PC-9 (cell line): Measurements from ENCODE around the gene CNPY4. TPM values are rescaled to one million over a fixed set of nuclear protein-coding genes. Genes with fewer than 3 reads are reported as not detected.

Experiments
- BruUV-seq: library from RNA; stranded (reverse); fragments of 400-500 nt; replicated peaks from 2 replicates; lab custom pipeline; 2021; lab: Mats Ljungman, UMichigan
- CTCF ChIA-PET: fragments of 300-600 bp; sonication (Branson Sonifier 250); formaldehyde crosslinking; loops from one replicate; lab custom pipeline; 2022; ENCODE audit warnings: antibody characterized with exemption; lab: Charles Lee
- POLR2A ChIA-PET: fragments of 300-600 bp; sonication (Branson Sonifier 250); formaldehyde crosslinking; loops from one replicate; lab custom pipeline; 2022; ENCODE audit warnings: antibody characterized with exemption; ENCODE audit not compliant: unreplicated experiment; lab: Charles Lee
- DNase-seq, 2 experiments: peaks; one replicate each; pipeline versions ENCODE4 v3.0.0 to v3.0.0-alpha.2; 2015 to 2022; ENCODE audit warnings: mixed read lengths in 1 of 2
- H2AFZ ChIP-seq: fragments of 200-600 bp; sonication (generic); 2 replicates; pipeline ENCODE4 v1.8.1; 2017; ENCODE audit warnings: antibody characterized with exemption
- H3F3A ChIP-seq: fragments of 200-600 bp; sonication (generic); 2 replicates; pipeline ENCODE4 v1.8.1; 2017; ENCODE audit warnings: antibody characterized with exemption, mild to moderate bottlenecking, low read depth; ENCODE audit not compliant: insufficient read depth
- H3K27ac ChIP-seq: fragments of 200-600 bp; sonication (generic); 2 replicates; pipeline ENCODE4 v1.6.1; 2016; ENCODE audit warnings: mixed run types
- H3K27me3 ChIP-seq: fragments of 200-600 bp; sonication (generic); 2 replicates; pipeline ENCODE4 v1.6.1; 2016; ENCODE audit warnings: low read depth, mixed run types; ENCODE audit not compliant: insufficient read depth
- H3K36me3 ChIP-seq: fragments of 200-600 bp; sonication (generic); 2 replicates; pipeline ENCODE4 v1.6.1; 2016; ENCODE audit warnings: low read depth, mixed run types
- H3K4me1 ChIP-seq: fragments of 200-600 bp; sonication (generic); replicated peaks from 2 replicates; pipeline ENCODE4 v1.6.1; 2016; ENCODE audit warnings: mixed run types; ENCODE audit not compliant: insufficient read depth
- H3K4me2 ChIP-seq: fragments of 200-600 bp; sonication (generic); 2 replicates; pipeline ENCODE4 v1.6.1; 2017; ENCODE audit warnings: mixed run types
- H3K4me3 ChIP-seq: fragments of 200-600 bp; sonication (generic); 2 replicates; pipeline ENCODE4 v1.6.1; 2016; ENCODE audit warnings: mixed run types
- H3K79me2 ChIP-seq: fragments of 200-600 bp; sonication (generic); 2 replicates; pipeline ENCODE4 v1.6.1; 2017; ENCODE audit warnings: low read depth, mixed run types
- H3K9me2 ChIP-seq: fragments of 200-600 bp; sonication (generic); 2 replicates; pipeline ENCODE4 v1.8.1; 2017; ENCODE audit warnings: mild to moderate bottlenecking; ENCODE audit not compliant: insufficient read depth
- H3K9me3 ChIP-seq: fragments of 200-600 bp; sonication (generic); 2 replicates; pipeline ENCODE4 v1.8.1; 2016; ENCODE audit warnings: low read depth; ENCODE audit not compliant: insufficient read depth
- H4K20me1 ChIP-seq: fragments of 200-600 bp; sonication (generic); 2 replicates; pipeline ENCODE4 v1.8.1; 2017; ENCODE audit not compliant: insufficient read depth
- EZH2 ChIP-seq: fragments of 200-600 bp; sonication (generic); IDR thresholded peaks from 2 replicates; pipeline ENCODE4 v1.8.0; 2017; ENCODE audit warnings: antibody characterized with exemption, low read depth
- intact Hi-C: fragments of 100-400 bp; cut with micrococcal nuclease; formaldehyde crosslinking; loops from one replicate; pipeline ENCODE4 v1.10.0; 2022; ENCODE audit not compliant: unreplicated experiment
- total RNA-seq: library from RNA; stranded (reverse); gene quantifications from 2 replicates; pipeline ENCODE4 v1.2.3, GENCODE V29; 2021
- TF ChIP-seq, protein P1 (sequence below): fragments of 200-600 bp; sonication (generic); conservative IDR thresholded peaks from 2 replicates; pipeline ENCODE4 v1.6.1; 2017; ENCODE audit warnings: mixed run types, antibody characterized with exemption, mild to moderate bottlenecking, moderate library complexity

The CNPY4 gene
- total RNA-seq, 1 experiment from 2014 or later: 10.3 TPM

DNA sequence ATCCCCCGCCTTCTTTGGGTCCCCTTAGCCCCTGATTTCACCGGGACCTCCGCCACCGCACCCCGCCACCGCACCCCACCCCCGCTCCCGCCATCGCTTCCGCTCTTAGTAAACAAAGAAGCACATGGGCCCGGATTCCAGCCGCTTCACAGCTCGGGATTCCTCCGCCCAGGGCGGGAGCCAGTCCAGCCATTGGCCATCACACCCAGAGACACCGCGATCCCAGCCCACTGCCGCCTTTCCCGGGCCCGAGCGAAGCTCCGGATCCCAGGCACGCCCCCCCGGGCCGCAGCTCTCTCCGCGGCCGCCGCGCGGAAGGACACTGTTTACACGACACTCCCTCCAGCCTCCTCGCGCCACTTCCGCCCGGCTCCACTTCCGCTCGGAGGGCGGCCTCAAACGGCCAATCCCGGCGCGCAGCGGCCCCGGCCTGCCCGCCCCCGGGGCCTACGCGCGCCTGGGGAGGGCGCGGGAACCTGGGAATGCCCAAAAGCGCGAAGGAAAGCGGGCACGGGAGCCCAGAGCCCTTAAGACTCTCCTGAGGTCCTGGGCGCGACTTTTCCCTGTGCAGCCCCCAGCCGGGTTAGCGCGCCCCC lies 18.9 kb upstream of the CNPY4 start:
- intact Hi-C loops: loop anchor here (1.0 to 2.0 kb wide), 4 partner anchors 18 to 329 kb away; partner anchors contain the start of genes CNPY4, MBLAC1, MEPCE and TAF6
- peak; percentile 84 to 96 for DNase-seq

GRCh38 chr7:100101016-100101862 lies 18.2 kb upstream of the CNPY4 start, which contains the start of the genes AP4M1 and MCM7:
Gene AP4M1, plus strand, starts transcription at chr7:100101643. Its CDS starts 72 bp downstream, at chr7:100101715.
Gene MCM7, minus strand, starts transcription at chr7:100101397. Its CDS starts 103 bp downstream, at chr7:100101294.
- no peak for TF ChIP-seq EZH2
- TF ChIP-seq, protein P1, sequence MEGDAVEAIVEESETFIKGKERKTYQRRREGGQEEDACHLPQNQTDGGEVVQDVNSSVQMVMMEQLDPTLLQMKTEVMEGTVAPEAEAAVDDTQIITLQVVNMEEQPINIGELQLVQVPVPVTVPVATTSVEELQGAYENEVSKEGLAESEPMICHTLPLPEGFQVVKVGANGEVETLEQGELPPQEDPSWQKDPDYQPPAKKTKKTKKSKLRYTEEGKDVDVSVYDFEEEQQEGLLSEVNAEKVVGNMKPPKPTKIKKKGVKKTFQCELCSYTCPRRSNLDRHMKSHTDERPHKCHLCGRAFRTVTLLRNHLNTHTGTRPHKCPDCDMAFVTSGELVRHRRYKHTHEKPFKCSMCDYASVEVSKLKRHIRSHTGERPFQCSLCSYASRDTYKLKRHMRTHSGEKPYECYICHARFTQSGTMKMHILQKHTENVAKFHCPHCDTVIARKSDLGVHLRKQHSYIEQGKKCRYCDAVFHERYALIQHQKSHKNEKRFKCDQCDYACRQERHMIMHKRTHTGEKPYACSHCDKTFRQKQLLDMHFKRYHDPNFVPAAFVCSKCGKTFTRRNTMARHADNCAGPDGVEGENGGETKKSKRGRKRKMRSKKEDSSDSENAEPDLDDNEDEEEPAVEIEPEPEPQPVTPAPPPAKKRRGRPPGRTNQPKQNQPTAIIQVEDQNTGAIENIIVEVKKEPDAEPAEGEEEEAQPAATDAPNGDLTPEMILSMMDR: no peak

More for the DNA sequence above, 18.9 kb upstream of the CNPY4 start:
- CTCF ChIA-PET: interaction anchor here (0.6 to 1.8 kb wide), 2 partner anchors 16 to 18 kb away, joined by 3 to 12 read pairs; no protein-coding TSS in a partner anchor
- BruUV-seq: no TSS peak
- H3F3A ChIP-seq: peaks cover 60% of the 10 kb centered on the region
- peak overlapping the region; percentile 94 for H3K4me2 ChIP-seq
- H3K79me2 ChIP-seq: peaks cover 48% of the 10 kb centered on the region
- no peaks in the 10 kb centered on the region for H3K9me3 ChIP-seq
- peaks cover 19% of the 10 kb centered on the region for H3K4me1 ChIP-seq
- peak overlapping the region; percentile 83 for H2AFZ ChIP-seq
- peaks cover 35% of the 10 kb centered on the region for H3K36me3 ChIP-seq
- no peaks in the 10 kb centered on the region for H3K27me3 ChIP-seq
- POLR2A ChIA-PET: interaction anchor here (0.5 to 1.2 kb wide), 9 partner anchors 18 to 960 kb away, joined by 3 to 19 read pairs (median 7); partner anchors contain the start of gene LAMTOR4
- TF ChIP-seq, protein P1: no peak
- TF ChIP-seq EZH2: no peak
- peak overlapping the region; percentile 74 for H3K27ac ChIP-seq
- H3K9me2 ChIP-seq: no peaks in the 10 kb centered on the region
- H4K20me1 ChIP-seq: peaks cover 6% of the 10 kb centered on the region; the same call in 1 of the 2 replicates
- peak overlapping the region; percentile 99 for H3K4me3 ChIP-seq

More at GRCh38 chr7:100101016-100101862, 18.2 kb upstream of the CNPY4 start, which contains the start of the genes AP4M1 and MCM7:
- peak within 1 kb of the TSS; percentile 94 for H3K4me2 ChIP-seq
- H3F3A ChIP-seq: peaks cover 52% of the 10 kb centered on the region
- intact Hi-C loops: loop anchor here (1.0 to 2.0 kb wide), 4 partner anchors 18 to 328 kb away; partner anchors contain the start of genes CNPY4, MBLAC1, MEPCE and TAF6
- H3K79me2 ChIP-seq: peaks cover 48% of the 10 kb centered on the region
- H3K9me3 ChIP-seq: no peaks in the 10 kb centered on the region
- H4K20me1 ChIP-seq: peaks cover 1% of the 10 kb centered on the region; the same call in 1 of the 2 replicates
- ChIA-PET CTCF (interaction anchor here (0.6 to 1.8 kb wide), 4 partner anchors 19 to 280 kb away, joined by 3 to 12 read pairs (median 4); no protein-coding TSS in a partner anchor), POLR2A (interaction anchor here (0.5 to 1.2 kb wide), 8 partner anchors 19 to 961 kb away, joined by 3 to 24 read pairs (median 6); partner anchors contain the start of gene ZCWPW1)
- H3K36me3 ChIP-seq: peaks cover 35% of the 10 kb centered on the region
- BruUV-seq: TSS peak; percentile 32
- H3K4me1 ChIP-seq: peaks cover 19% of the 10 kb centered on the region
- H3K27me3 ChIP-seq: no peaks in the 10 kb centered on the region
- H3K4me3 ChIP-seq: peak within 1 kb of the TSS; percentile 99
- no peaks in the 10 kb centered on the region for H3K9me2 ChIP-seq
- H3K27ac ChIP-seq: peak within 1 kb of the TSS; percentile 85
- peak; percentile 96 to 100 for DNase-seq
- H2AFZ ChIP-seq: peak within 1 kb of the TSS; percentile 88
